K562 (cell line): ENCODE results near the gene IKZF3. TPM values are rescaled to one million over a fixed set of nuclear protein-coding genes. Genes with fewer than 3 reads are reported as not detected.

Experiments used
- ATAC-seq: fragments of 200-7000 bp; cut with Tn5 transposase; 3 replicates; pipeline ENCODE4 v1.9.1; 2020; ENCODE audit warnings: moderate library complexity
- BruUV-seq: library from RNA; stranded (reverse); fragments of 400-500 nt; replicated peaks from 2 replicates; lab custom pipeline; 2021; lab: Mats Ljungman, UMichigan
- CTCF ChIA-PET: fragments of 300-600 bp; formaldehyde crosslinking; extraction: SDS; loops from one replicate; lab custom pipeline; 2021; ENCODE audit warnings: low intra/inter-chr PET ratio; lab: Yijun Ruan, JAX
- POLR2A ChIA-PET: fragments of 300-600, 350-650 bp; sonication (Branson Sonifier 250); formaldehyde crosslinking; extraction: SDS; loops from one replicate; lab custom pipeline; 2021; ENCODE audit warnings: antibody characterized with exemption, inconsistent platforms; lab: Yijun Ruan, JAX
- DNase-seq, 4 experiments: peaks; one replicate each; pipeline versions ENCODE4 v3.0.0 to v3.0.0-alpha.2; 2011 to 2018; ENCODE audit warnings: low spot score in 3 of 4, mixed read lengths in 3 of 4; ENCODE audit errors: extremely low read depth in 1 of 4
- FAIRE-seq: peaks from 2 replicates; lab custom pipeline; 2011; peaks lifted over from hg19 to GRCh38; lab: Jason Lieb, UNC
- H2AFZ ChIP-seq: 2 replicates; pipeline ENCODE4 v1.6.0; 2011; ENCODE audit warnings: low read depth, low read length, control low read depth, inconsistent platforms
- H3K27ac ChIP-seq: fragments of 200-600 bp; 3 replicates; pipeline ENCODE4 v1.8.0; 2011; ENCODE audit warnings: low read depth, mild to moderate bottlenecking, control low read depth, inconsistent platforms, low read length, moderate library complexity, mixed read lengths; ENCODE audit errors: extremely low read depth
- H3K27me3 ChIP-seq, 2 experiments: fragments of 300-600 bp in 1 of 2; 2 replicates in 1 of 2; 3 replicates in 1 of 2; pipeline versions ENCODE4 v1.6.0 to v1.8.0; 2011; ENCODE audit warnings: inconsistent platforms in 2 of 2, low read length in 2 of 2, mild to moderate bottlenecking in 1 of 2, mixed read lengths in 1 of 2, moderate library complexity in 1 of 2; ENCODE audit not compliant: control insufficient read depth in 2 of 2, insufficient read depth in 2 of 2
- H3K36me3 ChIP-seq: fragments of 300-600 bp; 3 replicates; pipeline ENCODE4 v1.8.0; 2011; ENCODE audit warnings: mild to moderate bottlenecking, low read length, inconsistent platforms; ENCODE audit not compliant: control insufficient read depth, insufficient read depth
- H3K4me1 ChIP-seq, 2 experiments: fragments of 200-600 bp in 1 of 2; replicated peaks in 1 of 2; 2 replicates in 1 of 2; 3 replicates in 1 of 2; pipeline versions ENCODE4 v1.5.1 to v1.8.0; 2011; ENCODE audit warnings: inconsistent platforms in 2 of 2, low read length in 2 of 2, mild to moderate bottlenecking in 1 of 2, mixed read lengths in 1 of 2, moderate library complexity in 1 of 2; ENCODE audit not compliant: control insufficient read depth in 2 of 2, insufficient read depth in 2 of 2
- H3K4me2 ChIP-seq: 2 replicates; pipeline ENCODE4 v1.6.1; 2011; ENCODE audit warnings: low read length, control low read depth, inconsistent platforms, mixed read lengths; ENCODE audit not compliant: insufficient read depth
- H3K4me3 ChIP-seq: fragments of 200-600 bp; sonication (generic), shearing (Covaris generic); 2 replicates; pipeline ENCODE4 v1.5.1; 2016; ENCODE audit warnings: control low read depth, inconsistent platforms
- H3K79me2 ChIP-seq: fragments of 200-600 bp; 3 replicates; pipeline ENCODE4 v1.8.0; 2011; ENCODE audit warnings: low read length, inconsistent platforms; ENCODE audit not compliant: control insufficient read depth, insufficient read depth
- H3K9ac ChIP-seq, 2 experiments: 2 replicates each; pipeline versions ENCODE4 v1.6.0 to v1.6.1; 2011; ENCODE audit warnings: low read depth in 2 of 2, low read length in 2 of 2, control low read depth in 1 of 2, inconsistent platforms in 1 of 2, mild to moderate bottlenecking in 1 of 2, mixed read lengths in 1 of 2; ENCODE audit not compliant: insufficient read depth in 1 of 2
- H3K9me1 ChIP-seq: one replicate; pipeline ENCODE4 v1.6.0; 2011; ENCODE audit warnings: inconsistent platforms, mild to moderate bottlenecking, low read length, moderate library complexity; ENCODE audit not compliant: control insufficient read depth, insufficient read depth
- H3K9me3 ChIP-seq: replicated peaks from 2 replicates; pipeline ENCODE4 v1.5.1; 2011; ENCODE audit warnings: low read depth, low read length, inconsistent platforms; ENCODE audit not compliant: control insufficient read depth, insufficient read depth
- H4K20me1 ChIP-seq: replicated peaks from 2 replicates; pipeline ENCODE4 v1.6.1; 2011; ENCODE audit warnings: low read length, inconsistent platforms, mixed read lengths; ENCODE audit not compliant: control insufficient read depth, insufficient read depth
- CBFA2T2 ChIP-seq: fragments of 450-650 bp; conservative IDR thresholded peaks from 2 replicates; pipeline ENCODE4 v1.6.1; 2017; ENCODE audit warnings: mild to moderate bottlenecking
- MAFK ChIP-seq: IDR thresholded peaks from 2 replicates; pipeline ENCODE4 v1.6.1; 2011; ENCODE audit warnings: low read length, improper control_type of control experiment
- SRSF7 ChIP-seq: fragments of 200-400 bp; formaldehyde crosslinking; optimal IDR thresholded peaks from 2 replicates; pipeline ENCODE3; 2017; ENCODE audit warnings: mild to moderate bottlenecking, low read depth, low read length
- WGBS: fragments of 100-300 bp; shearing (Covaris generic); methylation state at CpG from one replicate; pipeline ENCODE4 v1.1.6; 2016; ENCODE audit warnings: low coverage, mixed read lengths; ENCODE audit not compliant: insufficient coverage; ENCODE audit errors: missing lambda C conversion rate; 5-methylcytosine and 5-hydroxymethylcytosine counted together
- in situ Hi-C: fragments of 300-500 bp; cut with MboI; formaldehyde crosslinking; loops from 4 replicates; pipeline ENCODE4 v1.15.0; 2018; ENCODE audit warnings: inconsistent platforms, mixed read lengths
- intact Hi-C: fragments of 100-400 bp; cut with micrococcal nuclease; formaldehyde crosslinking; loops from 2 replicates; pipeline ENCODE4 v1.14.2; 2022
- polyA plus RNA-seq, 8 experiments: library from polyadenylated mRNA; depleted of rRNA in 4 of 8; stranded (reverse) in 5 of 8; unstranded in 3 of 8; fragments of >200 nt; fragmentation: Nextera tagmentation in 2 of 8; fragmentation: Illumina TruSeq in 1 of 8; extraction: Ambion mirVana in 2 of 8; extraction: Trizol in 1 of 8; gene quantifications; 2 replicates each; pipeline versions ENCODE4 v1.2.1 to v1.2.3, GENCODE V29; 2011 to 2014; ENCODE audit warnings: inconsistent platforms in 1 of 8, missing spikeins in 1 of 8
- total RNA-seq, 7 experiments: library from RNA; depleted of rRNA in 6 of 7; stranded (reverse); fragments of >200 nt in 6 of 7; fragmentation: Illumina TruSeq in 2 of 7; extraction: Trizol in 2 of 7; gene quantifications; 2 replicates each; pipeline versions ENCODE4 v1.2.1 to v1.2.3, GENCODE V29; 2011 to 2021; ENCODE audit warnings: low replicate concordance in 1 of 7
- TF ChIP-seq, protein P1 (sequence below): fragments of 450-650 bp; IDR thresholded peaks from 2 replicates; pipeline ENCODE4 v1.6.1; 2016

The IKZF3 gene
- total and polyA plus RNA-seq, 9 of the 15 experiments (the other 6 are each of a cell fraction or from before 2014, with no cell fraction given) = 0.06 to 1.6 (median 0.62) TPM

DNA sequence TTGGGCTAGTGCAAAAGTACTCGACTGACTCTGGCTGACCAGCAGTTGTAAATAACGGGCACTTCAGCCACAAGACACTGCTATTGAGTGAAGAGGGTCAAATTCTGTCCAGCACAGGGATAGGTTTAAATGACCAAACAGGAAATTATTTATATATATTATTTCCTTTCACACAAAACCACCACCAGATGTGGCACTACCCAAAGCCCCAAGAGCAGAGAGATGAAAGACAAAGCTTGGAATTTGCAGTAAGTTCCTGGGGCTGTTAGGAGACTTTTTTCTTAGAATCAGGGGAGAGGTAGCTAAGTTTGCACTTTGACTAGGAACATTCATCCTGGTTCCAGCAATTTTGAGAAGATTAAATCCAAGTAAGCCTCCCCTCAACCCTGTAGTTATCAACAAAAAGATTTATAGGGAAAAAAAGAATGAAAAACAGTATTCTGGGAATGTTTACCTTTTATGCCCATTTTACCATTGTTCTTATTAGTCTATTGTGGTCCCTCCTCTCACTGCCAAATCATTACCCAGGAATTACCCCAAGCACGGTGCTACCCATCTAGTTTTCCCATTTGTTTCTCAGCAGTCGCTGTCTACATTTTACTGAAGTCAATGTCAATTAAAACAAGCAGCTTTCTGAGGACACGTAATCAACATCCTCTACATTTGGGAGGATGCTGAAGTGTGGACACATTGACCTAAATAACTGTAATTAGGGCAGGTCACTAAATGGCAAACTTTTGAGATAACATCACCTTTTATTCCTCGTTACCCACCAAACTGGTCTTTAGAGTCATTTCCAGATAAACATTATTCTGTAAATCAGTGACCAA lies 82.9 kb downstream of the IKZF3 start:
- H3K4me3 ChIP-seq = no peak overlapping the region
- intact Hi-C loops = no loop called here
- FAIRE-seq = no peak
- 3% methylated on average over 6 of the region's 6 CpGs for WGBS
- H4K20me1 ChIP-seq = no peaks in the 10 kb centered on the region
- CTCF ChIA-PET = interaction anchor here (0.6 kb wide), 1 partner anchor 87 kb away, joined by 3 read pairs; no protein-coding TSS in a partner anchor
- BruUV-seq = no TSS peak
- no peak overlapping the region for H3K9ac ChIP-seq
- H3K79me2 ChIP-seq = no peaks in the 10 kb centered on the region
- H3K4me1 ChIP-seq = no peaks in the 10 kb centered on the region
- TF ChIP-seq, protein P1, sequence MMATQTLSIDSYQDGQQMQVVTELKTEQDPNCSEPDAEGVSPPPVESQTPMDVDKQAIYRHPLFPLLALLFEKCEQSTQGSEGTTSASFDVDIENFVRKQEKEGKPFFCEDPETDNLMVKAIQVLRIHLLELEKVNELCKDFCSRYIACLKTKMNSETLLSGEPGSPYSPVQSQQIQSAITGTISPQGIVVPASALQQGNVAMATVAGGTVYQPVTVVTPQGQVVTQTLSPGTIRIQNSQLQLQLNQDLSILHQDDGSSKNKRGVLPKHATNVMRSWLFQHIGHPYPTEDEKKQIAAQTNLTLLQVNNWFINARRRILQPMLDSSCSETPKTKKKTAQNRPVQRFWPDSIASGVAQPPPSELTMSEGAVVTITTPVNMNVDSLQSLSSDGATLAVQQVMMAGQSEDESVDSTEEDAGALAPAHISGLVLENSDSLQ = no peak
- TF ChIP-seq CBFA2T2 (no peak), MAFK (no peak), SRSF7 (no peak)
- TF ChIP-seq, all 486 proteins: peak for 0
- peaks cover 16 to 21% of the 10 kb centered on the region in 2 experiments; a peak in 4 of 5 replicates for H3K27me3 ChIP-seq
- ATAC-seq = no peak
- no peaks in the 10 kb centered on the region for H3K36me3 ChIP-seq
- no peaks in the 10 kb centered on the region for H3K9me3 ChIP-seq
- no peak overlapping the region for H3K27ac ChIP-seq
- H3K9me1 ChIP-seq = no peaks in the 10 kb centered on the region
- in situ Hi-C loops = no loop called here
- DNase-seq = no peak
- POLR2A ChIA-PET = interaction anchor here (0.6 to 1.3 kb wide), 3 partner anchors 12 to 25 kb away, joined by 3 to 5 read pairs (median 4); no protein-coding TSS in a partner anchor
- H2AFZ ChIP-seq = no peak overlapping the region
- no peak overlapping the region for H3K4me2 ChIP-seq
